PC-3 (cell line): Measurements from ENCODE around the gene CIDEC. TPM values are rescaled to one million over a fixed set of nuclear protein-coding genes. Genes with fewer than 3 reads are reported as not detected.

Source experiments
- ATAC-seq: fragments of 200-7000 bp; cut with Tn5 transposase; 2 replicates; pipeline ENCODE4 v1.9.1; 2020; ENCODE audit warnings: mild to moderate bottlenecking, moderate library complexity
- Bru-seq: library from RNA; stranded (reverse); fragments of 400-500 nt; gene quantifications from one replicate; lab custom pipeline; 2021; lab: Mats Ljungman, UMichigan
- BruChase-seq, 2 experiments: library from RNA; stranded (reverse); fragments of 400-500 nt; gene quantifications; one replicate each; lab custom pipeline; 2021; lab: Mats Ljungman, UMichigan
- BruUV-seq: library from RNA; stranded (reverse); fragments of 400-500 nt; replicated peaks from 2 replicates; lab custom pipeline; 2021; lab: Mats Ljungman, UMichigan
- CTCF ChIA-PET: fragments of 300-600 bp; sonication (Branson Sonifier 250); formaldehyde crosslinking; loops from one replicate; lab custom pipeline; 2022; ENCODE audit warnings: antibody characterized with exemption; lab: Charles Lee
- POLR2A ChIA-PET: fragments of 300-600 bp; sonication (Branson Sonifier 250); formaldehyde crosslinking; loops from one replicate; lab custom pipeline; 2022; ENCODE audit warnings: antibody characterized with exemption; ENCODE audit not compliant: unreplicated experiment; lab: Charles Lee
- DNase-seq: peaks from one replicate; pipeline ENCODE4 v3.0.0-alpha.2; 2015
- H2AFZ ChIP-seq: fragments of 300-600 bp; sonication (generic); 2 replicates; pipeline ENCODE4 v1.6.0; 2016; ENCODE audit warnings: antibody characterized with exemption, low read length
- H3F3A ChIP-seq: fragments of 300-600 bp; sonication (generic); one replicate; pipeline ENCODE4 v1.6.0; 2017; ENCODE audit warnings: antibody characterized with exemption, low read length, control low read depth, mild to moderate bottlenecking; ENCODE audit not compliant: unreplicated experiment
- H3K27ac ChIP-seq: fragments of 300-600 bp; sonication (generic); 2 replicates; pipeline ENCODE4 v1.5.1; 2016; ENCODE audit warnings: mild to moderate bottlenecking, low read length
- H3K27me3 ChIP-seq: fragments of 300-600 bp; sonication (generic); 2 replicates; pipeline ENCODE4 v1.6.1; 2016; ENCODE audit warnings: low read length, mixed read lengths
- H3K36me3 ChIP-seq: fragments of 300-600 bp; sonication (generic); 2 replicates; pipeline ENCODE4 v1.6.1; 2016; ENCODE audit warnings: low read depth, mixed run types, low read length, mixed read lengths
- H3K4me1 ChIP-seq: fragments of 300-600 bp; sonication (generic); 2 replicates; pipeline ENCODE4 v1.5.1; 2016; ENCODE audit warnings: low read length; ENCODE audit not compliant: insufficient read depth
- H3K4me2 ChIP-seq: fragments of 300-600 bp; sonication (generic); 2 replicates; pipeline ENCODE4 v1.6.0; 2016; ENCODE audit warnings: low read length
- H3K4me3 ChIP-seq: fragments of 300-600 bp; sonication (generic); 2 replicates; pipeline ENCODE4 v1.5.1; 2016; ENCODE audit warnings: mild to moderate bottlenecking, low read length, mixed read lengths
- H3K79me2 ChIP-seq: fragments of 300-600 bp; sonication (generic); 2 replicates; pipeline ENCODE4 v1.6.1; 2017; ENCODE audit warnings: low read length, mixed read lengths
- H3K9ac ChIP-seq: fragments of 300-600 bp; sonication (generic); 2 replicates; pipeline ENCODE4 v1.6.0; 2016; ENCODE audit warnings: mild to moderate bottlenecking, low read length
- H3K9me2 ChIP-seq: fragments of 300-600 bp; sonication (generic); replicated peaks from 2 replicates; pipeline ENCODE4 v1.6.1; 2016; ENCODE audit warnings: mixed run types, low read length, mixed read lengths
- H3K9me3 ChIP-seq: fragments of 300-600 bp; sonication (generic); 2 replicates; pipeline ENCODE4 v1.6.1; 2016; ENCODE audit warnings: low read length, mixed read lengths
- H4K20me1 ChIP-seq: fragments of 300-600 bp; sonication (generic); 2 replicates; pipeline ENCODE4 v1.6.1; 2016; ENCODE audit warnings: low read length, mixed read lengths
- EZH2 ChIP-seq: fragments of 300-600 bp; sonication (generic); IDR thresholded peaks from one replicate; pipeline ENCODE4 v1.6.1; 2017; ENCODE audit warnings: antibody characterized with exemption, mild to moderate bottlenecking, low read length; ENCODE audit not compliant: unreplicated experiment
- EZH2phosphoT487 ChIP-seq: fragments of 300-600 bp; sonication (generic); IDR thresholded peaks from 2 replicates; pipeline ENCODE4 v1.6.1; 2018; ENCODE audit warnings: mild to moderate bottlenecking, antibody characterized with exemption, low read length, borderline replicate concordance
- intact Hi-C: fragments of 100-400 bp; cut with micrococcal nuclease; formaldehyde crosslinking; loops from 2 replicates; pipeline ENCODE4 v1.9.0; 2023
- long read RNA-seq: library from polyadenylated mRNA; unstranded; transcript quantifications from one replicate; pipeline ENCODE4 v2.0.0, GENCODE V29; 2021; ENCODE audit not compliant: unreplicated experiment
- total RNA-seq: library from RNA; depleted of rRNA; stranded (reverse); fragments of >200 nt; gene quantifications from 2 replicates; pipeline ENCODE4 v1.2.3, GENCODE V29; 2014; rRNA removed
- TF ChIP-seq, protein P1 (sequence below): fragments of 300-600 bp; sonication (generic); conservative IDR thresholded peaks from 2 replicates; pipeline ENCODE4 v1.5.1; 2017; ENCODE audit warnings: antibody characterized with exemption, low read depth, mild to moderate bottlenecking, low read length

The CIDEC gene, protein sequence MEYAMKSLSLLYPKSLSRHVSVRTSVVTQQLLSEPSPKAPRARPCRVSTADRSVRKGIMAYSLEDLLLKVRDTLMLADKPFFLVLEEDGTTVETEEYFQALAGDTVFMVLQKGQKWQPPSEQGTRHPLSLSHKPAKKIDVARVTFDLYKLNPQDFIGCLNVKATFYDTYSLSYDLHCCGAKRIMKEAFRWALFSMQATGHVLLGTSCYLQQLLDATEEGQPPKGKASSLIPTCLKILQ
- total RNA-seq (not detected in 2 replicates), Bru-seq, nascent RNA (percentile 18 among the genes with signal in this experiment), BruChase-seq, experiment 1, labeled RNA remaining after a 6-hour chase (percentile 21 among the genes with signal in this experiment), BruChase-seq, experiment 2, labeled RNA remaining after a 2-hour chase (percentile 16 among the genes with signal in this experiment)
- long read RNA-seq, partial matches to known transcripts: 0 of 1 reads
- long read RNA-seq, other reads (novel, unspliced or antisense): 0 of 1 reads

DNA sequence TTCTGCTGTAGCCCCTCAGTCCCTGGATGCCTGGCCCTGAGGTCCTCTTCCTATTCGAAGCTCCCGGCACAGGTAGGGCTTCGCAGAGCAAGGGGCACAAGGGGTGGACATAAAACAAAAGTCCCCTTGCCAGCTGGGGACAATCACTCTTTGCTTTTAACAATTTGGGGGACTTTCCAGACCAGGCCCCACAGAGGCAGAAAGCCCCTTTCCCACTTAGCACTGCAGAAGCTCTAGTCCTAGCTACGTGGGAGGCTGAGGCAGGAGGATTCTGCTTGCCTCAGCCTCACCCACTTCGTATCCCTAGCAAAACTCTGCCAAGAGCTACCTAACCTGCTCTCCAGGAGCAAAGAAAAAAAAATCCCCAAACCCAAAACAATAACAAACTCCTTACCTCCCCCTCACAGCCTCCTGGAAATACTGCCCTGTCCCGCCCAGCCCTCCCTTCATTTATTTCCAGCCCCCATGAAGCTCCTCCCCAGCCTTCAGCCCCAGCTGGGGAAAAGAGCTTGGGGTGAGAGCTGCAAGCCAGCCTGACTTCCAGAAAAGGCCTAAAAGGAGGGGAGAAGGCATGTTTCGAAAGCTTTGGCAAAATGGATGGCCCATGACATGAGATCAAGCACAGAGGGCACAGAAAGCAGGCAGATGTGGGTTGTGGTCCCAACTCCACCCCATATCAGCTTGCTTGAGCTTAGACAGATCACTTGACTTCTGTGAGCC, at the start of gene CIDEC:
TSS of gene CIDEC (minus strand) at position 424 of the 720 bp plus-strand sequence. CDS start 1,767 bp downstream, outside the sequence.
- H3K36me3 ChIP-seq: no peaks in the 10 kb centered on the region
- no peaks in the 10 kb centered on the region for H3K9me3 ChIP-seq
- no peaks in the 10 kb centered on the region for H3K9me2 ChIP-seq
- DNase-seq: no peak
- H3K27ac ChIP-seq: no peak within 1 kb of the TSS
- no peak for ATAC-seq
- H4K20me1 ChIP-seq: no peaks in the 10 kb centered on the region
- no peak within 1 kb of the TSS for H3K9ac ChIP-seq
- TF ChIP-seq, protein P1, sequence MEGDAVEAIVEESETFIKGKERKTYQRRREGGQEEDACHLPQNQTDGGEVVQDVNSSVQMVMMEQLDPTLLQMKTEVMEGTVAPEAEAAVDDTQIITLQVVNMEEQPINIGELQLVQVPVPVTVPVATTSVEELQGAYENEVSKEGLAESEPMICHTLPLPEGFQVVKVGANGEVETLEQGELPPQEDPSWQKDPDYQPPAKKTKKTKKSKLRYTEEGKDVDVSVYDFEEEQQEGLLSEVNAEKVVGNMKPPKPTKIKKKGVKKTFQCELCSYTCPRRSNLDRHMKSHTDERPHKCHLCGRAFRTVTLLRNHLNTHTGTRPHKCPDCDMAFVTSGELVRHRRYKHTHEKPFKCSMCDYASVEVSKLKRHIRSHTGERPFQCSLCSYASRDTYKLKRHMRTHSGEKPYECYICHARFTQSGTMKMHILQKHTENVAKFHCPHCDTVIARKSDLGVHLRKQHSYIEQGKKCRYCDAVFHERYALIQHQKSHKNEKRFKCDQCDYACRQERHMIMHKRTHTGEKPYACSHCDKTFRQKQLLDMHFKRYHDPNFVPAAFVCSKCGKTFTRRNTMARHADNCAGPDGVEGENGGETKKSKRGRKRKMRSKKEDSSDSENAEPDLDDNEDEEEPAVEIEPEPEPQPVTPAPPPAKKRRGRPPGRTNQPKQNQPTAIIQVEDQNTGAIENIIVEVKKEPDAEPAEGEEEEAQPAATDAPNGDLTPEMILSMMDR: no peak
- TF ChIP-seq EZH2 (no peak), EZH2phosphoT487 (no peak)
- no peaks in the 10 kb centered on the region for H3F3A ChIP-seq
- H3K4me3 ChIP-seq: no peak within 1 kb of the TSS
- H3K27me3 ChIP-seq: no peaks in the 10 kb centered on the region
- no peak within 1 kb of the TSS for H2AFZ ChIP-seq
- no peak within 1 kb of the TSS for H3K4me2 ChIP-seq
- intact Hi-C loops: loop anchor here (5.0 kb wide), 1 partner anchor 37 kb away; the partner anchor contains the start of gene IL17RC
- H3K79me2 ChIP-seq: no peaks in the 10 kb centered on the region
- CTCF ChIA-PET: no interaction called here
- H3K4me1 ChIP-seq: peaks cover 20% of the 10 kb centered on the region
- BruUV-seq: no TSS peak
- POLR2A ChIA-PET: interaction anchor here (0.7 kb wide), 1 partner anchor 814 kb away, joined by 3 read pairs; no protein-coding TSS in a partner anchor

DNA sequence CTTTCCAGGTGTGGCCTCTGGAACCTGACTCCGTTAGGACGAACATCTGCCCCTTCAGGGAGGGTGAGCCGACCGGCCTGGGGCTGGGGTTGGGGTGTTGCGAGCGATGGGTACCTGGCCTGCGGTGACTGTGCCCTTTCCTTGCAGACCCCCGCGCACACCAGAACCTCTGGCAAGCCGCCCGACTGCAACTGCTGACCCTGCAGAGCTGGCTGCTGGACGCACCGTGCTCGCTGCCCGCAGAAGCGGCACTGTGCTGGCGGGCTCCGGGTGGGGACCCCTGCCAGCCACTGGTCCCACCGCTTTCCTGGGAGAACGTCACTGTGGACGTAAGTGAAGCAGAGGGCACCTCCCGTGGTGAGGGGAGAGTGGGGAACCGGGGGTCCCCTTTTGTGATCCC, 48.1 kb upstream of the CIDEC start:
- no peak overlapping the region for H3K9ac ChIP-seq
- H3K4me3 ChIP-seq: no peak overlapping the region
- POLR2A ChIA-PET: no interaction called here
- intact Hi-C loops: no loop called here
- H3K79me2 ChIP-seq: no peaks in the 10 kb centered on the region
- no peaks in the 10 kb centered on the region for H3F3A ChIP-seq
- peaks cover 8% of the 10 kb centered on the region for H3K4me1 ChIP-seq
- no peak for ATAC-seq
- H3K4me2 ChIP-seq: no peak overlapping the region
- no peaks in the 10 kb centered on the region for H4K20me1 ChIP-seq
- no peak for DNase-seq
- no peaks in the 10 kb centered on the region for H3K27me3 ChIP-seq
- no peaks in the 10 kb centered on the region for H3K9me3 ChIP-seq
- BruUV-seq: no TSS peak
- H2AFZ ChIP-seq: no peak overlapping the region
- CTCF ChIA-PET: no interaction called here
- H3K36me3 ChIP-seq: peaks cover 17% of the 10 kb centered on the region
- H3K27ac ChIP-seq: no peak overlapping the region
- H3K9me2 ChIP-seq: no peaks in the 10 kb centered on the region
- TF ChIP-seq EZH2phosphoT487 (no peak), EZH2 (no peak)
- TF ChIP-seq, protein P1: no peak
